ENCODE results near the gene NADSYN1.

GRCh38 chr11:71518506-71519471, 65.8 kb downstream of the NADSYN1 start:
- no peak for TF ChIP-seq CTCF (IDR thresholded peaks at IDR 0.05)
- no peak for TF ChIP-seq POLR2A (IDR thresholded peaks at IDR 0.05)
- no peak for TF ChIP-seq EP300 (IDR thresholded peaks at IDR 0.05; ENCODE audit: low read depth)

Measured in transverse colon (tissue), 3 donors.